Cardiac muscle cell (in vitro differentiated cells and primary cell): ENCODE results near the gene SH3BP5. TPM values are rescaled to one million over a fixed set of nuclear protein-coding genes. Genes with fewer than 3 reads are reported as not detected.
A peak's percentile ranks its signal among the peaks of the same experiment; 100 is the strongest.
"Not testable (repeated sequence)": the region's sequence is repeated elsewhere in the genome, so short reads cannot be mapped to it uniquely, and the experiment has no call there.

Source experiments
- DNase-seq, 2 donors: peaks; one replicate each; pipeline versions ENCODE4 v3.0.0 to v3.0.0-alpha.2; 2010 to 2017; ENCODE audit warnings: low read depth in 1 of 2, low spot score in 1 of 2
- H3K27ac ChIP-seq: fragments of 200-600 bp; sonication (generic); 2 replicates; pipeline ENCODE4 v1.5.1; 2016
- H3K27me3 ChIP-seq: fragments of 200-600 bp; sonication (generic); 2 replicates; pipeline ENCODE4 v1.6.0; 2016; ENCODE audit warnings: control low read depth
- H3K36me3 ChIP-seq: fragments of 200-600 bp; sonication (generic); 2 replicates; pipeline ENCODE4 v1.5.1; 2016; ENCODE audit warnings: control low read depth
- H3K4me1 ChIP-seq: fragments of 200-600 bp; sonication (generic); 2 replicates; pipeline ENCODE4 v1.8.1; 2017; ENCODE audit warnings: low read depth, mild to moderate bottlenecking, mixed run types
- H3K4me3 ChIP-seq: fragments of 200-600 bp; sonication (generic); 2 replicates; pipeline ENCODE4 v1.5.1; 2016; ENCODE audit warnings: mild to moderate bottlenecking
- H3K9me3 ChIP-seq: fragments of 200-600 bp; sonication (generic); 2 replicates; pipeline ENCODE4 v1.5.1; 2017; ENCODE audit warnings: low read depth, mild to moderate bottlenecking, control low read depth
- CTCF ChIP-seq: IDR thresholded peaks from 2 replicates; pipeline ENCODE4 v1.5.1; 2012; ENCODE audit warnings: low read depth, mild to moderate bottlenecking, low read length
- polyA plus RNA-seq: library from polyadenylated mRNA; unstranded; fragments of >200 nt; fragmentation: Nextera tagmentation; extraction: Ambion mirVana; gene quantifications from 2 replicates; pipeline ENCODE4 v1.2.1, GENCODE V29; 2016
- total RNA-seq: library from RNA; depleted of rRNA; stranded (reverse); fragments of >200 nt; gene quantifications from 2 replicates; pipeline ENCODE4 v1.2.3, GENCODE V29; 2016

The SH3BP5 gene
- total and polyA plus RNA-seq, 2 experiments from 2014 or later, result 10.6 to 18.5 TPM

GRCh38 chr3:15368561-15369135, 36.3 kb upstream of the SH3BP5 start:
- Histone ChIP-seq H3K4me3 (no peak overlapping the region), H3K27ac (no peak overlapping the region), H3K4me1 (no peaks in the 10 kb centered on the region), H3K36me3 (no peaks in the 10 kb centered on the region), H3K9me3 (no peaks in the 10 kb centered on the region), H3K27me3 (no peaks in the 10 kb centered on the region)
- peak in 1 of 2 donors; percentile 13 for DNase-seq
- no peak for TF ChIP-seq CTCF

- no peak overlapping the region for H3K4me3 ChIP-seq
- no peak for TF ChIP-seq CTCF
- H3K27ac ChIP-seq, result no peak overlapping the region
- no peaks in the 10 kb centered on the region for H3K36me3 ChIP-seq
- peak in 1 of 2 donors; percentile 39 for DNase-seq
- no peaks in the 10 kb centered on the region for H3K4me1 ChIP-seq
- no peaks in the 10 kb centered on the region for H3K9me3 ChIP-seq
- no peaks in the 10 kb centered on the region for H3K27me3 ChIP-seq
Measured at GRCh38 chr3:15367059-15367458, 34.7 kb upstream of the SH3BP5 start.

GRCh38 chr3:15364078-15364477, 31.7 kb upstream of the SH3BP5 start:
- not testable (repeated sequence) for H3K4me3 ChIP-seq, H3K4me1 ChIP-seq, H3K36me3 ChIP-seq, H3K9me3 ChIP-seq, H3K27ac ChIP-seq, H3K27me3 ChIP-seq
- DNase-seq, result peak in 1 of 2 donors; percentile 29

- no peak overlapping the region for H3K4me3 ChIP-seq
- H3K27ac ChIP-seq, result no peak overlapping the region
- TF ChIP-seq CTCF, result no peak
- no peaks in the 10 kb centered on the region for H3K36me3 ChIP-seq
- DNase-seq, result peak in 1 of 2 donors; percentile 17
- no peaks in the 10 kb centered on the region for H3K4me1 ChIP-seq
- no peaks in the 10 kb centered on the region for H3K27me3 ChIP-seq
- H3K9me3 ChIP-seq, result no peaks in the 10 kb centered on the region
Measured at GRCh38 chr3:15361494-15362214, 29.3 kb upstream of the SH3BP5 start.

- TF ChIP-seq CTCF, result no peak
- peak in 1 of 2 donors; percentile 25 for DNase-seq
- no peaks in the 10 kb centered on the region for H3K27me3 ChIP-seq
- no peaks in the 10 kb centered on the region for H3K4me1 ChIP-seq
- no peaks in the 10 kb centered on the region for H3K9me3 ChIP-seq
- no peak overlapping the region for H3K27ac ChIP-seq
- H3K36me3 ChIP-seq, result no peaks in the 10 kb centered on the region
- no peak overlapping the region for H3K4me3 ChIP-seq
Measured at GRCh38 chr3:15360788-15361493, 28.6 kb upstream of the SH3BP5 start.
